Thoracic aorta (tissue), 2 donors: ENCODE measurements around the gene MEP1B. TPM values are rescaled to one million over a fixed set of nuclear protein-coding genes. Genes with fewer than 3 reads are reported as not detected.
"Not testable (repeated sequence)": the region's sequence is repeated elsewhere in the genome, so short reads cannot be mapped to it uniquely, and the experiment has no call there.

Experiments used
- ATAC-seq: fragments of 150-250 bp; one replicate; pipeline ENCODE4 v1.8.0; 2017; ENCODE audit warnings: low read depth; ENCODE audit not compliant: insufficient number of reproducible peaks, low FRiP score
- DNase-seq: peaks from one replicate; pipeline ENCODE4 v3.0.0-alpha.2; 2020; ENCODE audit warnings: low spot score
- H3K27ac ChIP-seq, 2 donors: fragments of 200-600 bp; sonication (generic); 1 replicate in 1 of 2; 2 replicates in 1 of 2; pipeline ENCODE4 v1.5.1; 2016; ENCODE audit warnings: mild to moderate bottlenecking in 2 of 2, moderate library complexity in 2 of 2
- H3K27me3 ChIP-seq: fragments of 200-600 bp; sonication (generic); replicated peaks from 2 replicates; pipeline ENCODE4 v1.6.0; 2016; ENCODE audit warnings: mild to moderate bottlenecking; ENCODE audit not compliant: insufficient read depth
- H3K36me3 ChIP-seq: fragments of 200-600 bp; sonication (generic); one replicate; pipeline ENCODE4 v1.5.1; 2016
- H3K4me1 ChIP-seq, 2 donors: fragments of 200-600 bp; sonication (generic); 1 replicate in 1 of 2; 2 replicates in 1 of 2; pipeline versions ENCODE4 v1.5.1 to v1.6.0; 2016; ENCODE audit warnings: low read depth in 2 of 2, mild to moderate bottlenecking in 1 of 2; ENCODE audit not compliant: control insufficient read depth in 1 of 2
- H3K4me3 ChIP-seq: fragments of 200-600 bp; sonication (generic); 2 replicates; pipeline ENCODE4 v1.5.1; 2016; ENCODE audit warnings: mild to moderate bottlenecking
- H3K9me3 ChIP-seq: fragments of 200-600 bp; sonication (generic); 2 replicates; pipeline ENCODE4 v1.5.1; 2016
- total RNA-seq, 2 donors: library from RNA; depleted of rRNA; stranded (reverse); fragments of >200 nt; gene quantifications; one replicate each; pipeline versions ENCODE4 v1.1.0 to v1.2.3, GENCODE V29; 2016
- TF ChIP-seq, protein P1 (sequence below): fragments of 200-600 bp; sonication (generic); IDR thresholded peaks from one replicate; pipeline ENCODE4 v1.5.1; 2019; ENCODE audit warnings: antibody characterized with exemption

The MEP1B gene
- total RNA-seq, 2 donors from 2014 or later: not detected

DNA sequence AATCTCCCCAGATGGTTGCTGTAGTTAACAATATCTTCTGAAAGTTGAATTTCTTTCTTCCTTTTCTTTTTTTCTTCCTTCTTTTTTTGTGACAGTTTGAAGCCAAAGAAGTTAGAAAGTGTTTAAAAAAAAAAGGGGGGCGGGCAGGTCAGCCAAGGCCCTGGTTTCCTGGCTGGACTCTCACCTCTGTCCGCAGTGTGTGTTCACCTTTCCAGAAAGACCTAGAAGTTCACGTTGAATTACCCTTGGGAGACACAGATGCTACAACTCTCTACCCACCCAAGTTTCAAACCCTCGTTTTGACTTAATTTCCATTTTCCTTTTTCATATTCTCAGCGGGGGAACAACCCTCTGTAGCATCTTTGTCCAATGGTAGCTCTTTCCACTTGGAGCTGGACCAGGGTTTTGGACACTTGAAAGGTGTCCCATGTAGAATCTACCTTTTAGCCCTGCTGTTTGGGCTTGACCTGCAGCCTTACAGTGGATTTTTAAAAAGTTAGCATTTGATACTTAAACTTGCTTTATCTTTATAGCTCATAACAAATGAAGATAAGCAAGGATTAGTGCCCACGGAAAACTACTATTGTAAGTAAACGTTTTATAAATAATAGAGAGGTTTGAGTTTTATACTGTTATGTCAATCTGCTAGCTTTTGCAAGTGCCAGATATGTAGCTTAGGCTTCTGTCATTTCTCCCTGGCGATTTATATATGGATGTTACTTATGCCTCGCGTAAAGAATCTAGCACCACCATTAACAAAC, 20.0 kb downstream of the MEP1B start:
- Histone ChIP-seq H3K4me1 (peaks cover 0 to 4% of the 10 kb centered on the region in 2 donors), H3K27ac (no peak overlapping the region), H3K36me3 (no peaks in the 10 kb centered on the region), H3K4me3 (no peak overlapping the region), H3K27me3 (no peaks in the 10 kb centered on the region), H3K9me3 (no peaks in the 10 kb centered on the region)
- TF ChIP-seq, protein P1, sequence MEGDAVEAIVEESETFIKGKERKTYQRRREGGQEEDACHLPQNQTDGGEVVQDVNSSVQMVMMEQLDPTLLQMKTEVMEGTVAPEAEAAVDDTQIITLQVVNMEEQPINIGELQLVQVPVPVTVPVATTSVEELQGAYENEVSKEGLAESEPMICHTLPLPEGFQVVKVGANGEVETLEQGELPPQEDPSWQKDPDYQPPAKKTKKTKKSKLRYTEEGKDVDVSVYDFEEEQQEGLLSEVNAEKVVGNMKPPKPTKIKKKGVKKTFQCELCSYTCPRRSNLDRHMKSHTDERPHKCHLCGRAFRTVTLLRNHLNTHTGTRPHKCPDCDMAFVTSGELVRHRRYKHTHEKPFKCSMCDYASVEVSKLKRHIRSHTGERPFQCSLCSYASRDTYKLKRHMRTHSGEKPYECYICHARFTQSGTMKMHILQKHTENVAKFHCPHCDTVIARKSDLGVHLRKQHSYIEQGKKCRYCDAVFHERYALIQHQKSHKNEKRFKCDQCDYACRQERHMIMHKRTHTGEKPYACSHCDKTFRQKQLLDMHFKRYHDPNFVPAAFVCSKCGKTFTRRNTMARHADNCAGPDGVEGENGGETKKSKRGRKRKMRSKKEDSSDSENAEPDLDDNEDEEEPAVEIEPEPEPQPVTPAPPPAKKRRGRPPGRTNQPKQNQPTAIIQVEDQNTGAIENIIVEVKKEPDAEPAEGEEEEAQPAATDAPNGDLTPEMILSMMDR: no peak
- ATAC-seq (no peak), DNase-seq (no peak)

DNA sequence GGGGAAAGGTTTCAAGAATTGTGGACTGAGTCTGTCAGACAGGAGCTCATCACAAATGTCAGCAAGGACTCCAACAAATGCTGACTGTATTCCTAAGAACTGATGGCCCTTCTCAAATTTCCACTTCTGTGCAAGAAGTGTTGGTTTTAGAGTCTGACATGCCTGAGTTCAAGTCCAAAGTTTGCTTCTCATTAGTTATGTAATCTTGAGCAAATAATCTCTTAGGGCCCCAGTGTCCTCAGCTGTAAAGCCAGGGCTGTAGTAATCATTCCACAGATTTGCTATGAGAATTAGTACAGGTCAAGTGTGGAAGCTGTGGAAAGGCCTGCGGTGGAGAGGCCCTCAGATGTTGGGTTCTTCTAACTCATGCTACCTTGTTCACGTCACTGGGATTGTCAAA, 23.9 kb downstream of the MEP1B start:
- Histone ChIP-seq H3K27ac (no peak overlapping the region), H3K4me3 (no peak overlapping the region), H3K27me3 (no peaks in the 10 kb centered on the region), H3K4me1 (peaks cover 0 to 4% of the 10 kb centered on the region in 2 donors), H3K9me3 (no peaks in the 10 kb centered on the region), H3K36me3 (no peaks in the 10 kb centered on the region)
- DNase-seq (no peak), ATAC-seq (no peak)
- TF ChIP-seq, protein P1: no peak

DNA sequence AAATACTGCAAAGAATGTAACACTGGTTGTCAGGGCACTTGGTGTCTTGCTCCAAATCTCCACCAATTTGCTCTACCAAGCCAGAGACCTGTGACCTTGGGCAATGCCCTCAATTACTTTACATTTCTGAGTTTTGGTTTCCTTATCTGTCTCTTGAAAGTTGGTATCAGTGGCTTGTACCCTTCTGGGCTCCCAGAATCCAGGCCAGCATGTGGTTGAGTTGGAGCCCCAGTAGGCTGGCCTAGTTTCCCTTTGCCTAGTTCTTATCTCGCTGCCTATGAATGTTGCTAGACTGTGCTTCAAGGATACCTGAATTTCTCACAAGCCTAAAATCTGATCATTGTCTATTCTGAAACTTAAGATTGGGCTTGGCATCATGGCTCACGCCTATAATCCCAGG, 26.6 kb downstream of the MEP1B start:
- ATAC-seq (no peak), DNase-seq (no peak)
- Histone ChIP-seq H3K36me3 (no peaks in the 10 kb centered on the region), H3K27me3 (no peaks in the 10 kb centered on the region), H3K9me3 (no peaks in the 10 kb centered on the region), H3K4me3 (no peak overlapping the region), H3K4me1 (no peaks in the 10 kb centered on the region), H3K27ac (no peak overlapping the region)
- TF ChIP-seq, protein P1: no peak

DNA sequence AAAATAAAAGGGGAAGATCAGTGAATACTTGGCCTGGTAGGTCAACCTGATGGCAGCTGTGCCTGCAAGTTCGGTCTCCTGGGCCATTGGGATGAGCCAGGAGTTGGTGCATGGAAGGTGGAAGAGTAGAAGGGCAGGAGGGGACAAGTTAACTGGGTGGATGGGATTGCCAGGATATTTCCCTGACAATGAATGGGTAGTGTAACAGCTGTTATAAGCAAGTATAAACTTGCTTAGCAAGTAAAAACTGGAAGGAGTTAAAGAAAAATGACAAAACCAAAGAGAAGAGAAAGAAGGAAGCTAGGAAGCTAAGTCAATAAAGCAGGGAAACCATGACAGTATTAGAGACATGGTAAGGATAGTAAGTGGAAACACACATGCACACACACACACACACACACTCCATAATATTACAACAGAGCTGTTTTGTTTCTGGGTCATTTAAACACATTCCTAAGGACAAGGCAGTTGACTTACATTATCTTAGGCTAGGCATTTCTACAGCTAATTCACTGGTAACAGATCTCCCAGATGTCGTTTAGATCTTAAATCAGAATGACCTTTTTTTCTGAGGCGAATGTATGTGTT, 29.7 kb downstream of the MEP1B start:
- no peaks in the 10 kb centered on the region for H3K27me3 ChIP-seq
- TF ChIP-seq, protein P1: no peak
- H3K9me3 ChIP-seq: no peaks in the 10 kb centered on the region
- H3K4me3 ChIP-seq: no peak overlapping the region
- no peak overlapping the region for H3K27ac ChIP-seq
- H3K4me1 ChIP-seq: no peaks in the 10 kb centered on the region
- ATAC-seq (no peak), DNase-seq (no peak)
- H3K36me3 ChIP-seq: no peaks in the 10 kb centered on the region

- H3K27me3 ChIP-seq, H3K27ac ChIP-seq, ATAC-seq, H3K4me3 ChIP-seq, H3K4me1 ChIP-seq, H3K9me3 ChIP-seq, DNase-seq, H3K36me3 ChIP-seq: not testable (repeated sequence)
Observed at GRCh38 chr18:32233348-32233747, 43.5 kb downstream of the MEP1B start.
